IMR-90 (cell line): Measurements from ENCODE around the gene BSPRY.

Experiments
- NFE2L2 ChIP-seq: fragments of 150-350 bp; IDR thresholded peaks from 2 replicates; pipeline ENCODE4 v1.6.1; 2016; ENCODE audit warnings: low read depth, mild to moderate bottlenecking, low read length
- RAD21 ChIP-seq: IDR thresholded peaks from 2 replicates; pipeline ENCODE4 v1.6.1; 2012; ENCODE audit warnings: low read length, improper control_type of control experiment

GRCh38 chr9:113328045-113328782 is 21.1 kb upstream of the BSPRY start:
- TF ChIP-seq RAD21 (no peak), NFE2L2 (no peak)
